HepG2 (cell line): Measurements from ENCODE around the gene BRCA1. TPM values are rescaled to one million over a fixed set of nuclear protein-coding genes. Genes with fewer than 3 reads are reported as not detected.

ENCODE experiments used
- FUBP1 ChIP-seq: sonication (generic); formaldehyde crosslinking; IDR thresholded peaks from 2 replicates; pipeline ENCODE4 v1.5.1; 2020; ENCODE audit warnings: missing genetic modification reagents, mild to moderate bottlenecking, borderline replicate concordance
- HOXA5 ChIP-seq: sonication (generic); formaldehyde crosslinking; IDR thresholded peaks from 2 replicates; pipeline ENCODE4 v1.4.0; 2020; ENCODE audit warnings: missing genetic modification reagents
- JUND ChIP-seq: sonication (generic); formaldehyde crosslinking; IDR thresholded peaks from 2 replicates; pipeline ENCODE4 v1.8.0; 2022; ENCODE audit warnings: mild to moderate bottlenecking, missing genetic modification reagents
- KLF13 ChIP-seq: sonication (generic); formaldehyde crosslinking; IDR thresholded peaks from 2 replicates; pipeline ENCODE4 v1.4.0; 2020; ENCODE audit warnings: mild to moderate bottlenecking, missing genetic modification reagents
- NFATC3 ChIP-seq: sonication (generic); formaldehyde crosslinking; IDR thresholded peaks from 2 replicates; pipeline ENCODE4 v1.5.1; 2020; ENCODE audit warnings: mild to moderate bottlenecking, missing genetic modification reagents
- PAF1 ChIP-seq: IDR thresholded peaks from 2 replicates; pipeline ENCODE4 v1.6.1; 2016; ENCODE audit warnings: missing genetic modification reagents, missing compliant biosample characterization
- PHF20 ChIP-seq: sonication (generic); formaldehyde crosslinking; IDR thresholded peaks from 2 replicates; pipeline ENCODE4 v1.5.0; 2020; ENCODE audit warnings: mild to moderate bottlenecking, missing genetic modification reagents
- PRDM10 ChIP-seq: sonication (generic); formaldehyde crosslinking; IDR thresholded peaks from 2 replicates; pipeline ENCODE4 v1.4.0; 2020; ENCODE audit warnings: low read depth, missing genetic modification reagents
- U2AF2 ChIP-seq: fragments of 200-400 bp; formaldehyde crosslinking; IDR thresholded peaks from 2 replicates; pipeline ENCODE4 v1.6.1; 2017; ENCODE audit warnings: low read depth, mild to moderate bottlenecking, low read length
- YEATS2 ChIP-seq: sonication (generic); formaldehyde crosslinking; IDR thresholded peaks from 2 replicates; pipeline ENCODE4 v1.4.0; 2020; ENCODE audit warnings: missing genetic modification reagents, borderline replicate concordance
- ZBTB26 ChIP-seq: IDR thresholded peaks from 2 replicates; pipeline ENCODE4 v1.6.1; 2016; ENCODE audit warnings: missing compliant biosample characterization, missing genetic modification reagents, borderline replicate concordance
- ZBTB33 ChIP-seq: sonication (generic); formaldehyde crosslinking; IDR thresholded peaks from 2 replicates; pipeline ENCODE4 v1.4.0; 2020; ENCODE audit warnings: missing genetic modification reagents
- ZFP37 ChIP-seq: sonication (generic); formaldehyde crosslinking; IDR thresholded peaks from 2 replicates; pipeline ENCODE4 v1.4.0; 2020; ENCODE audit warnings: missing genetic modification reagents, borderline replicate concordance
- ZNF30 ChIP-seq: sonication (generic); formaldehyde crosslinking; IDR thresholded peaks from 2 replicates; pipeline ENCODE4 v1.5.0; 2020; ENCODE audit warnings: mild to moderate bottlenecking, missing genetic modification reagents
- ZNF331 ChIP-seq: sonication (generic); formaldehyde crosslinking; IDR thresholded peaks from 2 replicates; pipeline ENCODE4 v1.4.0; 2020; ENCODE audit warnings: missing genetic modification reagents
- ZNF576 ChIP-seq: sonication (generic); formaldehyde crosslinking; IDR thresholded peaks from 2 replicates; pipeline ENCODE4 v1.4.0; 2020; ENCODE audit warnings: mild to moderate bottlenecking, missing genetic modification reagents
- ZNF740 ChIP-seq: sonication (generic); formaldehyde crosslinking; IDR thresholded peaks from 2 replicates; pipeline ENCODE4 v1.4.0; 2020; ENCODE audit warnings: missing genetic modification reagents
- ZNF75D ChIP-seq: sonication (generic); formaldehyde crosslinking; IDR thresholded peaks from 2 replicates; pipeline ENCODE4 v1.8.1; 2023; ENCODE audit warnings: missing genetic modification reagents, mild to moderate bottlenecking, borderline replicate concordance
- ZNF850 ChIP-seq: sonication (generic); formaldehyde crosslinking; conservative IDR thresholded peaks from 2 replicates; pipeline ENCODE4 v1.9.0; 2021; ENCODE audit warnings: mild to moderate bottlenecking, missing genetic modification reagents
- polyA plus RNA-seq, 8 experiments: library from polyadenylated mRNA; depleted of rRNA in 3 of 8; stranded (reverse) in 7 of 8; unstranded in 1 of 8; fragments of >200 nt; fragmentation: Illumina TruSeq in 4 of 8; extraction: Trizol in 4 of 8; gene quantifications; 2 replicates each; pipeline versions ENCODE4 v1.2.1 to v1.2.3, GENCODE V29; 2011 to 2016; ENCODE audit warnings: low read depth in 4 of 8, missing spikeins in 1 of 8, mixed read lengths in 1 of 8; ENCODE audit not compliant: insufficient read depth in 1 of 8
- total RNA-seq, 5 experiments: library from RNA; depleted of rRNA; stranded (reverse); fragments of >200 nt; fragmentation: Illumina TruSeq; extraction: Trizol; gene quantifications; 2 replicates each; pipeline ENCODE4 v1.2.3, GENCODE V29; 2016; ENCODE audit warnings: low read depth in 1 of 5

BRCA1 gene
- total and polyA plus RNA-seq, 2 of the 13 experiments (the other 11 are each of a cell fraction or from before 2014, with no cell fraction given) = 13.3 to 37.5 TPM

- TF ChIP-seq U2AF2 (no peak), ZNF75D (CRISPR knock-in tag) (no peak), ZNF30 (CRISPR knock-in tag) (0 out of 2 replicates have a peak, but pooled peaks have one; percentile 34), KLF13 (CRISPR knock-in tag) (no peak), FUBP1 (CRISPR knock-in tag) (no peak), PRDM10 (CRISPR knock-in tag) (0 out of 2 replicates have a peak, but pooled peaks have one; percentile 66), JUND (CRISPR knock-in tag) (peak; percentile 71; the same call in 1 of the 2 replicates), ZNF850 (CRISPR knock-in tag) (no peak), ZFP37 (no peak), NFATC3 (CRISPR knock-in tag) (no peak), YEATS2 (CRISPR knock-in tag) (peak; percentile 63; the same call in 1 of the 2 replicates), ZNF740 (CRISPR knock-in tag) (no peak), PAF1 (no peak), PHF20 (no peak), ZNF331 (CRISPR knock-in tag) (peak; percentile 95), ZNF576 (CRISPR knock-in tag) (no peak), HOXA5 (CRISPR knock-in tag) (peak; percentile 86), ZBTB26 (CRISPR knock-in tag) (peak; percentile 83), ZBTB33 (CRISPR knock-in tag) (peak; percentile 82; the same call in 1 of the 2 replicates)
Measured at GRCh38 chr17:43068570-43069367, 56.4 kb downstream of the BRCA1 start (continued).
